ENCODE measurements around the gene MATN3. TPM values are rescaled to one million over a fixed set of nuclear protein-coding genes. Genes with fewer than 3 reads are reported as not detected.

Gene MATN3
- total RNA-seq, 1 experiment from 2014 or later = 1.0 TPM

- H3K27ac ChIP-seq = no peak overlapping the region
- no peak overlapping the region for H3K4me2 ChIP-seq
- H2AFZ ChIP-seq = no peak overlapping the region
- H3F3A ChIP-seq (ENCODE audit: insufficient read depth, low read depth) = no peaks in the 10 kb centered on the region; the same call in 1 of the 2 replicates
- H3K4me3 ChIP-seq = no peak overlapping the region
- no peaks in the 10 kb centered on the region for H4K20me1 ChIP-seq (ENCODE audit: insufficient read depth)
- intact Hi-C loops (cut with micrococcal nuclease; ENCODE audit: unreplicated experiment) = no loop called here
- BruUV-seq (replicated peaks) = no TSS peak
- H3K9me3 ChIP-seq (ENCODE audit: insufficient read depth, low read depth) = peaks cover 22% of the 10 kb centered on the region; the same call in 1 of the 2 replicates
- no peaks in the 10 kb centered on the region for H3K79me2 ChIP-seq (ENCODE audit: low read depth)
- TF ChIP-seq CTCF (conservative IDR thresholded peaks at IDR 0.05) = no peak
- TF ChIP-seq EZH2 (IDR thresholded peaks at IDR 0.05; ENCODE audit: low read depth) = no peak
- H3K27me3 ChIP-seq (ENCODE audit: insufficient read depth, low read depth) = no peaks in the 10 kb centered on the region
- H3K4me1 ChIP-seq (replicated peaks; ENCODE audit: insufficient read depth) = no peaks in the 10 kb centered on the region
- POLR2A ChIA-PET (ENCODE audit: unreplicated experiment) = interaction anchor here (0.6 kb wide), 1 partner anchor 263 kb away, joined by 3 read pairs; no protein-coding TSS in a partner anchor
- CTCF ChIA-PET = no interaction called here
- H3K9me2 ChIP-seq (ENCODE audit: insufficient read depth) = 0 out of 2 replicates have a peak, but pooled peaks cover under 1% of the 10 kb centered on the region
- DNase-seq = no peak
- peaks cover 4% of the 10 kb centered on the region; the same call in 1 of the 2 replicates for H3K36me3 ChIP-seq (ENCODE audit: low read depth)
Measured at GRCh38 chr2:20023688-20024087, 11.2 kb upstream of the MATN3 start.

GRCh38 chr2:20021405-20022009 is 9.0 kb upstream of the MATN3 start:
- Histone ChIP-seq H3K27ac (no peak overlapping the region), H3K9me2 (ENCODE audit: insufficient read depth) (0 out of 2 replicates have a peak, but pooled peaks cover 4% of the 10 kb centered on the region), H3K4me2 (no peak overlapping the region), H3K9me3 (ENCODE audit: insufficient read depth, low read depth) (peaks cover 22% of the 10 kb centered on the region; the same call in 1 of the 2 replicates), H3K27me3 (ENCODE audit: insufficient read depth, low read depth) (no peaks in the 10 kb centered on the region), H3F3A (ENCODE audit: insufficient read depth, low read depth) (no peaks in the 10 kb centered on the region), H3K79me2 (ENCODE audit: low read depth) (no peaks in the 10 kb centered on the region), H3K36me3 (ENCODE audit: low read depth) (no peaks in the 10 kb centered on the region), H2AFZ (no peak overlapping the region), H3K4me3 (no peak overlapping the region), H4K20me1 (ENCODE audit: insufficient read depth) (no peaks in the 10 kb centered on the region), H3K4me1 (replicated peaks; ENCODE audit: insufficient read depth) (no peaks in the 10 kb centered on the region)
- intact Hi-C loops (cut with micrococcal nuclease; ENCODE audit: unreplicated experiment) = no loop called here
- no TSS peak for BruUV-seq (replicated peaks)
- POLR2A ChIA-PET (ENCODE audit: unreplicated experiment) = no interaction called here
- TF ChIP-seq CTCF (conservative IDR thresholded peaks at IDR 0.05) = no peak
- TF ChIP-seq EZH2 (IDR thresholded peaks at IDR 0.05; ENCODE audit: low read depth) = no peak
- no peak for DNase-seq
- CTCF ChIA-PET = no interaction called here

- Histone ChIP-seq H3K27me3 (ENCODE audit: insufficient read depth, low read depth) (no peaks in the 10 kb centered on the region), H3K79me2 (ENCODE audit: low read depth) (no peaks in the 10 kb centered on the region), H3K4me1 (replicated peaks; ENCODE audit: insufficient read depth) (no peaks in the 10 kb centered on the region), H3K9me3 (ENCODE audit: insufficient read depth, low read depth) (peaks cover 22% of the 10 kb centered on the region; the same call in 1 of the 2 replicates), H3K4me3 (no peak overlapping the region), H2AFZ (no peak overlapping the region), H3K27ac (no peak overlapping the region), H4K20me1 (ENCODE audit: insufficient read depth) (no peaks in the 10 kb centered on the region), H3K36me3 (ENCODE audit: low read depth) (no peaks in the 10 kb centered on the region), H3F3A (ENCODE audit: insufficient read depth, low read depth) (no peaks in the 10 kb centered on the region), H3K4me2 (no peak overlapping the region), H3K9me2 (ENCODE audit: insufficient read depth) (0 out of 2 replicates have a peak, but pooled peaks cover 4% of the 10 kb centered on the region)
- ChIA-PET CTCF (no interaction called here), POLR2A (ENCODE audit: unreplicated experiment) (no interaction called here)
- BruUV-seq (replicated peaks) = no TSS peak
- no peak for DNase-seq
- intact Hi-C loops (cut with micrococcal nuclease; ENCODE audit: unreplicated experiment) = no loop called here
- TF ChIP-seq EZH2 (IDR thresholded peaks at IDR 0.05; ENCODE audit: low read depth) (no peak), CTCF (conservative IDR thresholded peaks at IDR 0.05) (no peak)
Measured at GRCh38 chr2:20019747-20020146, 7.3 kb upstream of the MATN3 start.
